Sigmoid colon (tissue), 4 donors: ENCODE results near the gene SCFD1.

ENCODE experiments used
- POLR2A ChIP-seq, 2 donors: fragments of 450-650 bp; IDR thresholded peaks; one replicate each; pipeline ENCODE4 v1.6.1; 2016; ENCODE audit warnings: antibody characterized with exemption in 2 of 2, mild to moderate bottlenecking in 2 of 2, moderate library complexity in 2 of 2
- POLR2AphosphoS5 ChIP-seq, 4 donors: sonication (generic); formaldehyde crosslinking; IDR thresholded peaks; one replicate each; pipeline ENCODE4 v1.6.1; 2017; ENCODE audit warnings: antibody characterized with exemption in 4 of 4
- TF ChIP-seq, protein P1 (sequence below), 4 experiments: fragments of 450-650 bp in 3 of 4; fragments of 200-600 bp in 1 of 4; IDR thresholded peaks; one replicate each; pipeline ENCODE4 v1.5.1; 2016 to 2019; ENCODE audit warnings: antibody characterized with exemption in 4 of 4, mild to moderate bottlenecking in 3 of 4, moderate library complexity in 2 of 4

DNA sequence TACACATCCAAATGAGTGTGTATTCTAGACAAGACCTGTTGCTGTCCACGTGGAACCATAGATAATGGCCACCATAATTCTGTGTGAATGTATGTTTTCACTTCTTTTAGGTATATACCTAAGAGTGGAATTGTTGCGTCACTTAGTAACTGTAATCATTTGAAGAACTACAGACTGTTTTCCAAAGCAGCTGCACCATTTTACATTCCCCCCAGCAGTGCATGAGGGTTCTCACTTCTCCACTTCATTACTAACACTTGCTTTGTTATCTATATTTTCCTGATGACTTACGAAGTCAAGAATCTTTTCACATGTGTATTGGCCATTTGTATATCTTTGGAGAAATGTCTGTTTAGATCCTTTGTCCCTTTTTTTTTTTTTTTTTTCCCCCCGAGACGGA, 106.4 kb downstream of the SCFD1 start:
- TF ChIP-seq POLR2A (IDR thresholded peaks at IDR 0.05) (no peak), POLR2AphosphoS5 (IDR thresholded peaks at IDR 0.05) (no peak)
- TF ChIP-seq, protein P1, sequence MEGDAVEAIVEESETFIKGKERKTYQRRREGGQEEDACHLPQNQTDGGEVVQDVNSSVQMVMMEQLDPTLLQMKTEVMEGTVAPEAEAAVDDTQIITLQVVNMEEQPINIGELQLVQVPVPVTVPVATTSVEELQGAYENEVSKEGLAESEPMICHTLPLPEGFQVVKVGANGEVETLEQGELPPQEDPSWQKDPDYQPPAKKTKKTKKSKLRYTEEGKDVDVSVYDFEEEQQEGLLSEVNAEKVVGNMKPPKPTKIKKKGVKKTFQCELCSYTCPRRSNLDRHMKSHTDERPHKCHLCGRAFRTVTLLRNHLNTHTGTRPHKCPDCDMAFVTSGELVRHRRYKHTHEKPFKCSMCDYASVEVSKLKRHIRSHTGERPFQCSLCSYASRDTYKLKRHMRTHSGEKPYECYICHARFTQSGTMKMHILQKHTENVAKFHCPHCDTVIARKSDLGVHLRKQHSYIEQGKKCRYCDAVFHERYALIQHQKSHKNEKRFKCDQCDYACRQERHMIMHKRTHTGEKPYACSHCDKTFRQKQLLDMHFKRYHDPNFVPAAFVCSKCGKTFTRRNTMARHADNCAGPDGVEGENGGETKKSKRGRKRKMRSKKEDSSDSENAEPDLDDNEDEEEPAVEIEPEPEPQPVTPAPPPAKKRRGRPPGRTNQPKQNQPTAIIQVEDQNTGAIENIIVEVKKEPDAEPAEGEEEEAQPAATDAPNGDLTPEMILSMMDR (IDR thresholded peaks at IDR 0.05), result no peak
